Neural cell (in vitro differentiated cells): ENCODE measurements around the gene SLC2A4RG. TPM values are rescaled to one million over a fixed set of nuclear protein-coding genes. Genes with fewer than 3 reads are reported as not detected.

Source experiments
- H2AFZ ChIP-seq: fragments of 200-600, 300-800 bp; sonication (generic), shearing (Covaris generic); 2 replicates; pipeline ENCODE4 v1.6.0; 2014; ENCODE audit warnings: low read depth, mild to moderate bottlenecking, antibody characterized with exemption, low read length, moderate library complexity
- H3F3A ChIP-seq: fragments of 200-600 bp; shearing (Covaris generic); 2 replicates; pipeline ENCODE4 v1.6.1; 2016; ENCODE audit warnings: mild to moderate bottlenecking, moderate library complexity, mixed read lengths, antibody characterized with exemption, low read length; ENCODE audit not compliant: insufficient read depth, poor library complexity, severe bottlenecking
- H3K27ac ChIP-seq: fragments of 200-600, 300-800 bp; sonication (generic), shearing (Covaris generic); 2 replicates; pipeline ENCODE4 v1.5.1; 2014; ENCODE audit warnings: mild to moderate bottlenecking, low read length, moderate library complexity
- H3K27me3 ChIP-seq: fragments of 300-800, 200-600 bp; sonication (generic), shearing (Covaris generic); 2 replicates; pipeline ENCODE4 v1.6.0; 2014; ENCODE audit warnings: mild to moderate bottlenecking, low read depth, low read length, moderate library complexity; ENCODE audit not compliant: insufficient read depth
- H3K36me3 ChIP-seq: fragments of 300-800, 200-600 bp; sonication (generic), shearing (Covaris generic); 2 replicates; pipeline ENCODE4 v1.5.1; 2014; ENCODE audit warnings: mild to moderate bottlenecking, antibody characterized with exemption, low read length, moderate library complexity; ENCODE audit not compliant: insufficient read depth
- H3K4me2 ChIP-seq: fragments of 300-800, 200-600 bp; sonication (generic), shearing (Covaris generic); 2 replicates; pipeline ENCODE4 v1.6.0; 2014; ENCODE audit warnings: mild to moderate bottlenecking, low read length
- H3K4me3 ChIP-seq: fragments of 300-800, 200-600 bp; sonication (generic), shearing (Covaris generic); 2 replicates; pipeline ENCODE4 v1.5.1; 2014; ENCODE audit warnings: mild to moderate bottlenecking, low read length, moderate library complexity
- H3K79me2 ChIP-seq: fragments of 200-600 bp; shearing (Covaris generic); replicated peaks from 2 replicates; pipeline ENCODE4 v1.6.0; 2014; ENCODE audit warnings: mild to moderate bottlenecking, low read length, moderate library complexity; ENCODE audit not compliant: insufficient read depth
- H3K9ac ChIP-seq: fragments of 300-800, 200-600 bp; sonication (generic), shearing (Covaris generic); 2 replicates; pipeline ENCODE4 v1.6.1; 2016; ENCODE audit warnings: mild to moderate bottlenecking, low read length, mixed read lengths
- H3K9me2 ChIP-seq: fragments of 200-600 bp; shearing (Covaris generic); 2 replicates; pipeline ENCODE4 v1.6.1; 2016; ENCODE audit warnings: mild to moderate bottlenecking, low read length, mixed read lengths; ENCODE audit not compliant: insufficient read depth
- H3K9me3 ChIP-seq: fragments of 200-600, 300-800 bp; sonication (generic), shearing (Covaris generic); 2 replicates; pipeline ENCODE4 v1.6.1; 2016; ENCODE audit warnings: mild to moderate bottlenecking, mixed run types, low read length, moderate library complexity, mixed read lengths
- H4K20me1 ChIP-seq: fragments of 200-600 bp; shearing (Covaris generic); 2 replicates; pipeline ENCODE4 v1.6.1; 2016; ENCODE audit warnings: mild to moderate bottlenecking, mixed run types; ENCODE audit not compliant: insufficient read depth
- EP300 ChIP-seq: fragments of 450-650 bp; conservative IDR thresholded peaks from 2 replicates; pipeline ENCODE4 v1.6.1; 2014; ENCODE audit warnings: antibody characterized with exemption, mild to moderate bottlenecking, moderate library complexity; ENCODE audit not compliant: poor library complexity, severe bottlenecking
- EZH2 ChIP-seq: fragments of 200-600, 300-800 bp; shearing (Covaris generic), sonication (generic); IDR thresholded peaks from 2 replicates; pipeline ENCODE4 v1.6.1; 2014; ENCODE audit warnings: antibody characterized with exemption, low read length, borderline replicate concordance, mild to moderate bottlenecking; ENCODE audit not compliant: insufficient read depth, poor library complexity, severe bottlenecking
- MXI1 ChIP-seq: fragments of 450-650 bp; conservative IDR thresholded peaks from 2 replicates; pipeline ENCODE4 v1.6.1; 2014; ENCODE audit warnings: antibody characterized with exemption, mild to moderate bottlenecking; ENCODE audit not compliant: poor library complexity, severe bottlenecking
- POLR2AphosphoS5 ChIP-seq: IDR thresholded peaks from 2 replicates; pipeline ENCODE4 v1.6.1; 2012
- RAD21 ChIP-seq: fragments of 450-650 bp; conservative IDR thresholded peaks from 2 replicates; pipeline ENCODE4 v1.6.1; 2014; ENCODE audit warnings: antibody characterized with exemption, mild to moderate bottlenecking, moderate library complexity
- TAF1 ChIP-seq: IDR thresholded peaks from 2 replicates; pipeline ENCODE4 v1.6.1; 2012; ENCODE audit warnings: low read depth
- polyA plus RNA-seq: library from polyadenylated mRNA; depleted of rRNA; stranded (reverse); fragments of >200 nt; gene quantifications from 2 replicates; pipeline ENCODE4 v1.2.3, GENCODE V29; 2014
- TF ChIP-seq, protein P1 (sequence below): IDR thresholded peaks from 2 replicates; pipeline ENCODE4 v1.6.1; 2012; ENCODE audit warnings: borderline replicate concordance

The SLC2A4RG gene
- polyA plus RNA-seq, 1 donor from 2014 or later: 52.1 TPM

DNA sequence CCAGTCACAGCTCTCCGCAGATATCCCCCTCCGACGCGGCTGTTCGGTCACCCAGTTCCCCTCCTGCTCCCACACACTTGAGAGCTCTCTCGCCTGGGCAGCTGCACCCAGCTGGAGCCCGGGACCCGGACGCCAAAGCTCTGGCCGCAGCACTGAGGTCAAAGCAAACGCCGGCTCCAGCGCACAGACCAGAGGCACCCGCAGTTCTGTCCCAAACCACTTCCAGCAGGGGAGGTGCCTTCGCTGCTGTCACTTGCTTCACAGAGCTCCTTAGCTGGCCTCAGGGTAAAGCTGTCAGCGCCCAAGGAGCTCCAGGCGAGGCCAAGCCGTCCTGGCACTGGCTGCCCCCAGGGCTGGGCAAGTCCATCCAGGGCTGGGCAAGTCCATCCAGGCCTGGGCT, 27.9 kb downstream of the SLC2A4RG start:
- Histone ChIP-seq H3K9me3 (no peaks in the 10 kb centered on the region), H3K27me3 (no peaks in the 10 kb centered on the region), H3K4me3 (no peak overlapping the region), H3K79me2 (no peaks in the 10 kb centered on the region), H3F3A (no peaks in the 10 kb centered on the region), H3K9ac (no peak overlapping the region), H3K27ac (no peak overlapping the region), H3K9me2 (no peaks in the 10 kb centered on the region), H3K4me2 (no peak overlapping the region), H2AFZ (no peak overlapping the region), H4K20me1 (no peaks in the 10 kb centered on the region), H3K36me3 (no peaks in the 10 kb centered on the region)
- no peak for TF ChIP-seq EZH2
- TF ChIP-seq, protein P1, sequence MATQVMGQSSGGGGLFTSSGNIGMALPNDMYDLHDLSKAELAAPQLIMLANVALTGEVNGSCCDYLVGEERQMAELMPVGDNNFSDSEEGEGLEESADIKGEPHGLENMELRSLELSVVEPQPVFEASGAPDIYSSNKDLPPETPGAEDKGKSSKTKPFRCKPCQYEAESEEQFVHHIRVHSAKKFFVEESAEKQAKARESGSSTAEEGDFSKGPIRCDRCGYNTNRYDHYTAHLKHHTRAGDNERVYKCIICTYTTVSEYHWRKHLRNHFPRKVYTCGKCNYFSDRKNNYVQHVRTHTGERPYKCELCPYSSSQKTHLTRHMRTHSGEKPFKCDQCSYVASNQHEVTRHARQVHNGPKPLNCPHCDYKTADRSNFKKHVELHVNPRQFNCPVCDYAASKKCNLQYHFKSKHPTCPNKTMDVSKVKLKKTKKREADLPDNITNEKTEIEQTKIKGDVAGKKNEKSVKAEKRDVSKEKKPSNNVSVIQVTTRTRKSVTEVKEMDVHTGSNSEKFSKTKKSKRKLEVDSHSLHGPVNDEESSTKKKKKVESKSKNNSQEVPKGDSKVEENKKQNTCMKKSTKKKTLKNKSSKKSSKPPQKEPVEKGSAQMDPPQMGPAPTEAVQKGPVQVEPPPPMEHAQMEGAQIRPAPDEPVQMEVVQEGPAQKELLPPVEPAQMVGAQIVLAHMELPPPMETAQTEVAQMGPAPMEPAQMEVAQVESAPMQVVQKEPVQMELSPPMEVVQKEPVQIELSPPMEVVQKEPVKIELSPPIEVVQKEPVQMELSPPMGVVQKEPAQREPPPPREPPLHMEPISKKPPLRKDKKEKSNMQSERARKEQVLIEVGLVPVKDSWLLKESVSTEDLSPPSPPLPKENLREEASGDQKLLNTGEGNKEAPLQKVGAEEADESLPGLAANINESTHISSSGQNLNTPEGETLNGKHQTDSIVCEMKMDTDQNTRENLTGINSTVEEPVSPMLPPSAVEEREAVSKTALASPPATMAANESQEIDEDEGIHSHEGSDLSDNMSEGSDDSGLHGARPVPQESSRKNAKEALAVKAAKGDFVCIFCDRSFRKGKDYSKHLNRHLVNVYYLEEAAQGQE: no peak
- TF ChIP-seq RAD21: no peak
- no peak for TF ChIP-seq MXI1
- TF ChIP-seq POLR2AphosphoS5: no peak

- Histone ChIP-seq H4K20me1 (no peaks in the 10 kb centered on the region), H3K4me3 (no peak overlapping the region), H3K9me3 (no peaks in the 10 kb centered on the region), H3K4me2 (no peak overlapping the region), H3K36me3 (no peaks in the 10 kb centered on the region), H3F3A (no peaks in the 10 kb centered on the region), H3K9ac (no peak overlapping the region), H3K9me2 (no peaks in the 10 kb centered on the region), H3K79me2 (no peaks in the 10 kb centered on the region), H3K27me3 (no peaks in the 10 kb centered on the region), H2AFZ (no peak overlapping the region), H3K27ac (no peak overlapping the region)
- TF ChIP-seq EP300: no peak
- no peak for TF ChIP-seq RAD21
- no peak for TF ChIP-seq MXI1
- TF ChIP-seq POLR2AphosphoS5: no peak
- no peak for TF ChIP-seq TAF1
These were observed 28.3 kb downstream of the SLC2A4RG start for GRCh38 chr20:63767886-63768285.

- no peak overlapping the region for H3K27ac ChIP-seq
- no peak overlapping the region for H2AFZ ChIP-seq
- no peak overlapping the region for H3K4me2 ChIP-seq
- H3K9me2 ChIP-seq: no peaks in the 10 kb centered on the region
- no peak overlapping the region for H3K9ac ChIP-seq
- H3K79me2 ChIP-seq: no peaks in the 10 kb centered on the region
- H3K4me3 ChIP-seq: no peak overlapping the region
- no peak for TF ChIP-seq RAD21
- H4K20me1 ChIP-seq: no peaks in the 10 kb centered on the region
- no peaks in the 10 kb centered on the region for H3F3A ChIP-seq
- H3K9me3 ChIP-seq: no peaks in the 10 kb centered on the region
- H3K36me3 ChIP-seq: no peaks in the 10 kb centered on the region
- no peaks in the 10 kb centered on the region for H3K27me3 ChIP-seq
These were observed 29.3 kb downstream of the SLC2A4RG start for GRCh38 chr20:63768591-63769515.
